HG02973 (cell line): ENCODE results near the gene ATP10B.

Experiments used
- ATAC-seq: cut with Tn5 transposase; IDR thresholded peaks from one replicate; pipeline ENCODE4 v1.9.1; 2021; ENCODE audit warnings: moderate library complexity; ENCODE audit not compliant: unreplicated experiment

ATP10B gene

DNA sequence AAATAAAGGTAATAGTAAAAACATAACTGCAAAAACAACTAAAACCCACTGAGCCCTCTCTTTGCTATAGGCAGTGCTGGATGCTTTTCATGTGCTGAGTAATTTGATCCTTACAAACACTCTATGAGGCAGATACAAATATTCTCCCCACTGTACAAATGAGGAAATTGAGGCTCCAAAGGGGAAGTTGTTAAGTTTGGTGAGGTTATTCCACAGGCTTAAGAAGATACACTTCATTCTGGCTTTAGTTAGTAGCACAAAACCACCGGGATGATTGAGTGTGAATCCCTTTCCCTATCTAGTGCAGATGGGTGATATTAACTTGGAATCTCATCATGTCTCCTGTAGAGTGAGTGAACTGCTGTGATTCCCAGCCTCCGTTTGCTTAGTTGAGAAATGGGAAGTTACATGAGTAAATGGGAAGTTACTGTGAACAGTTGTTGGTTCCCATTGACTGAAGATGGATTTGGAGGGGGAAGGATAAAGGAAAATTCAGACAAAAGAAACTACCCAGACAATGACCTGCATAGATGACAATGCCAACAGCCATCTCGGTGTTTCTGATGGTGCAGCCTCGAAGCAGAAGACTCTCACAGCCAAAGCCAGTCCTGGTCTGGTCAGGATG, 208.3 kb downstream of the ATP10B start:
- no peak for ATAC-seq

DNA sequence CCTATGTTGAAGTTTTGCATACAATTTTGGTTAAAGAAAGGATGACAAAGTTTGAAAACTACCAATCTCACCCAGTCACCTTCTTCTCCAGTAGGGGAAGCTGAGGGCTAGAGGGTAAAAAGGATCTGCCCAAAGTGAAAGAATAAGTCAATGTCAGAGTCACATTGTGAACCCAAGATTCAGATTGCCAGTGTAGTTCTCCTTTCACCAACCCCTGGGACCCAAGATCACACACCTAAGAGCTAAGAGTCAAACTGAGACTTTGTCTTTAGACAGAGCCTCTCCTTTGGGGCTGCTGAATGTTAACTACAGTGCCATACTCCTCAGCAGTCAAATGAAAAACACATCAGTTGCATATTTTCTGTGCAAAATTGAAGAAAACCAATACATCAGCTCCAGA, 210.6 kb downstream of the ATP10B start:
- ATAC-seq = peak; percentile 46

GRCh38 chr5:160640406-160640805, 211.6 kb downstream of the ATP10B start:
- ATAC-seq = no peak

DNA sequence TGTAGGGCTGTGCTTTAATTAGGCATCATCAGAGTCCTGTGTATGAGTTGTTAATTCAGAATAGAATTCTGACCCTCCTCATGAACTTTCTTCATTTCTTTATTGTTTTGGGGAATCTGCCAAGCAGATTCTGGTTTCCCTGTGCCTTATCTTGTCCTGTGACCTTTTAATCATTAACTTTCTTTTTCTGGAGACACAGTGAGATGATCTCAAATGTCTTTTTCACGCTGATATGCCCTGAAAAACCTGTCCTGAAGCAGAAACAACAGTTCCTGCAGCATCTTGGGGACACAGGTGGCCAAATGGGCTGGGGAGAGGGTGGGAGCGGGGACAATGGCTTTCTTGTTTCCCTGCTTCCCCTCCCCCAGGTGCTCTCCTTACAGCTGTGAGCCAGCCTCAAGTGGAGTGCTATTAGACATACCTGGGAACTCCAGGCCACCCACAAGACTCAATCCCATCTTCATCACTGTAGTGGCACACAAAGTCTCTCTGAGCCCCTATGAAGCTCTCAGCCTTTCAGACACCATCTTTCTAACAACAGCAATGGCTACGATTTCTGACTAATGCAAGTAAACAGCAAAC, 213.8 kb downstream of the ATP10B start:
- no peak for ATAC-seq

DNA sequence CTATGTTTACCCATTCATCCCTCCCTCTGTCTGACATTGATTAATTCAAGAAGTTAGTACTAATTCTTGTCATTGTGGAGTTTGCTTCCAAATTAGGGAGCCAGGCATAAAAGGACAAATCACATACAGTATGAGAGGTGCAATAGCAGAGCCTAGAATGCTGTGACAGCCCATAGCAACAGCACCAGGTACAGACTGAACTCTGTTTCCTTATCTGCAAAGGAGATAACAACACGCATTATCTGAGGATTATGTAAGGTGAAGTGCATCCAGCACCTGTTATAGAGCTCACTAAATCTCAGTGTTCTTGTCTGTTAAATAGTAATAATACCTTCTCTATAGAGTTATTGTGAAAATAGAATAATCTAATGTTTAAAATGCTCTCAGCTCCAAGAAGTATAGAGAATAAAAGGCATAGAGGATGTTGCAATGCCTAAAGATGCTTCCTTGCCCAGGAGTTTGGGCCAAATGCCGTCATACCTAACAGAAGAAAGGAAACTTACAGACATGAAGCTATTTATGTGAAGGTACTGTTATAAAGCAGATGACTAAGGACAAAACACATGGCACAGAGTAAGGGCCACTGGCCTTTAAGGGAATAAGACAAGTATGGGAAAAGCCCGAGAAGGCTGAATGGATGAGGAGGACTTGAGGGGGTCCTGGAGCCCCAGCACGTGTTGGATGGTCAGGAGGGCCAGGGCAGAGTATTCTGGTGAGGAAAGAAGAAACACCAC, 214.5 kb downstream of the ATP10B start:
- no peak for ATAC-seq

DNA sequence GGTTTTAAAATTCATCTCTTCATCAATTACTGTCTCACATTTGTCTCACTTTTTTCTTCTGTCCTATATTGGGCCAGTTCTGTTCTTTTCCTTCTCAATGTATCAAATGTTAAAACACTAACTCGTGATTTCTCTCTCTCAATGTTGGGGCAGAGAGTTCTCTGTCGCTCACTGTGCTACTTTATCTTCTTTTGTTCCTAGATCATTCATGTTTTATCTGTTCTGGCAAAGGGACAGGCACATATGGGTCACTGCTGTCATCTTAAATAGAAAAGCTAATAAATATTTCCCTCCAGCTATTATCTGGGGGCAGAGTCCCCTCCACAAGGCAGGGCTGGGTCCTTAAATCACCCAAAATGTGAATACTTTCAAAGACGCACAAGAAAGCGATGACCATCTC, 216.3 kb downstream of the ATP10B start:
- no peak for ATAC-seq

- ATAC-seq = no peak
Observed at GRCh38 chr5:160635046-160635445, 217.0 kb downstream of the ATP10B start.

- no peak for ATAC-seq
Observed at GRCh38 chr5:160629003-160629402, 223.0 kb downstream of the ATP10B start.

DNA sequence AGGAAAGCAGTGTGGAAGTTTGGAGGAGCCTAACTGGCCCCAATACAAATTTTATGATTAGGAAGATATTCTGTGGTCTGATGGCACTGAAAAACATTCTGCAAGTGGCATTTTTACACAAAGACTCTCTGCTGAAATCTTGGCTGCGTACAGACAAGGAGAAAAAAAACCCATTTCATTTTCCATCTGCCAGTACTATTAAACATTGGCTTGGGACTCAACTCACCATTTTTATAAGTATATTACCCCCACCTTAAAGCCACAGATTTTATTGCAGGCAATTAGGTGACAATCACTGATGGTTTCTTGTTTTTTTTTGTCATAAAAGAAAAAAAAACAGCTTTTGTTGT, 223.4 kb downstream of the ATP10B start:
- ATAC-seq = no peak

GRCh38 chr5:160627921-160628618, 223.9 kb downstream of the ATP10B start:
- ATAC-seq = no peak

DNA sequence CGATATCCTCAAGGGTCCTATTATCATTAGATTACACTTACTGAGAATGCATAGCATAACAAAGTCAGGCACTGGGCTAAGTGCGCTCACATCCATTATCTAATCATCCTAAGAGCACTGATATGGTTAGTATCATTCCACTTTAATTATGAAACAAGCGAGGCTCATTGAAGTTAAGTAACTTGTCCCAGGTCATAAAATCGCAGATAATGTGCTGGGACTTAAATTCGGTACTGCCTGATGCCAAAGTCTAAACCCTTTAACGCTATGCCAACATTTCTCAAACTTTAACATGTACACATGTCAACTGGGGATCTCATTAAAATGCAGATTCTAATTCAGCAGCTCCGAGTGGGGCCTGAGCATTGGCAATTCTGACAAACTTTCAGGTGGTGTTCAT, 225.7 kb downstream of the ATP10B start:
- no peak for ATAC-seq

DNA sequence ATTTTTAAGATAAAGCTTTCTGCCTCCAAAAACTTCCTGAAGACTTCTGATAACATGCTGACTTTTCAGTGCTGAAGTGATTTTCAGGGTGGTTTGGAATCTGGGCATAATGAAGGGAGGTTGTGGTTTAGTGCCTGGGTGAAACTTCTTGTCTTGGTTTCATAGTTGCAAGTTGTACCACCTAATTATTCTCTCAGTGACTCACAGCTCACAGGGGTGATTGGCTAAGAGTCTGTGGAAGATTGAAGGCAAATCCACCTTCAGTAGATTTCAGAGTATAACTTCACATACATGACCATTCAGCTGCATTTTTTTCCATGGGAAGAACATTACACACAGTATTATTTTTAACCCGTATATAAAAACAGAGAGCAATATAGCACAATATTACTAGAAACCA, 230.5 kb downstream of the ATP10B start:
- ATAC-seq = no peak

DNA sequence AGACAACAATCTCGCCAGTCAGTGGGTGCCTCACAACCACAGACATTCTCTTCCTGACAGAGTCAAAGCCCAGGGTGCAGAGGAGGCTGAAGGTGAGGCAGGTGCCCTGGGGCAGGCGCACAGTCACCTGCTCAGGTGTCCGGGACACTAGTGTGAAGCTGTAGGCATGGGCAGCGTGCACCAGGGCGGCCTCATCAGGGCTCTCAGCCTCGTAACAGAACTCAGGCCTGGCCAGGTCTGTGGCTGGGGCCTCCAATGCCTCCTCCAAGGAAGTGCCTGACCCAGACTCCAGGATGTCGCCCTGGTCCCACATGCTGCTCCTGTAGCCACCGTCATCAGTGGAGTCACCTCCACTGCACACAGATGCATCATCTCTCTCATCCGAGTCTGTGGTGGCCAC, 231.6 kb downstream of the ATP10B start:
- ATAC-seq = no peak

GRCh38 chr5:160619381-160619780, 232.6 kb downstream of the ATP10B start:
- no peak for ATAC-seq

DNA sequence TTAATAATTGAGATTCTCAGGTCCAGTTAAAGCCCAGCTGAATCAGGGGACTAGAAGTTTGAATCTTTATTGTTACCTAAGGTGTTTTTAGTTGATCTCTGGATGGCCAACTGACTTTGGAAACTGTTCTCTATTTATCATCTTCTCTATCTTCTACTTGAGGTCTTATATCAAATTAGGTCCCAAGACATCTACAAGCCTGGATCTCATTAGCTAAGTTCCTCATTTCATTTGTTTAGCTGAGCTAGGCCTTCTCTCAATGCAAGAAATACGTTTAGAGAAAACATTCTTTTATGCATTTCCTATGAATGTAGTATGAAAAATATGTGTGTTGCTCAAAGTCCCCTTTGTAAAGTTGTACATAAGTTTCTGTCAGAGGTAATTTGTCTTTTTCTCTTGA, 233.7 kb downstream of the ATP10B start:
- no peak for ATAC-seq

GRCh38 chr5:160616712-160617497, 235.1 kb downstream of the ATP10B start:
- no peak for ATAC-seq

- ATAC-seq = no peak
Observed at GRCh38 chr5:160614136-160614535, 237.9 kb downstream of the ATP10B start.

- ATAC-seq = no peak
Observed at GRCh38 chr5:160605266-160605665, 246.7 kb downstream of the ATP10B start.

- ATAC-seq = no peak
Observed at GRCh38 chr5:160604484-160604883, 247.5 kb downstream of the ATP10B start.

DNA sequence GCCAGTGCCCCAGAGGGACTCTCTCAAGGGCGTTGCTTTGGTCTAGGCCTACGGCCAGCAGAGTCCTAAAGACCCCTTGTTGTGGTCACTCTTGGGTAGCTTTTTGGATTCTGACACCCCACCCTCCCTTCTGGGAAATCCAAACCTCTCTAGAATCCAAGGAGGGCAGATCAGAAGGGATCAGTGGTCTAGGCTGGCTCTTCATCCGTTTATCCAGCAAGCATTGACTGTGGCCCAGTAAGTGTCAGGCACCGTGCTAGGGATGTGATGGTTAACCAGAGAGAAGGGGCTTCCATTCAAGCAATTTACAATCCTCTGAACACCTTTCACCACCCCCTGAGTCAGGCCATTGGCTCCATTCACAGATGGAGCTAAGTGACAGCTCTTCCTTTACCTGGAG, 249.3 kb downstream of the ATP10B start:
- no peak for ATAC-seq

- ATAC-seq = no peak
Observed at GRCh38 chr5:160601046-160601445, 251.0 kb downstream of the ATP10B start.
